ENCODE results near the gene PVRIG.
"Not testable (repeated sequence)": the region's sequence is repeated elsewhere in the genome, so short reads cannot be mapped to it uniquely, and the experiment has no call there.

DNA sequence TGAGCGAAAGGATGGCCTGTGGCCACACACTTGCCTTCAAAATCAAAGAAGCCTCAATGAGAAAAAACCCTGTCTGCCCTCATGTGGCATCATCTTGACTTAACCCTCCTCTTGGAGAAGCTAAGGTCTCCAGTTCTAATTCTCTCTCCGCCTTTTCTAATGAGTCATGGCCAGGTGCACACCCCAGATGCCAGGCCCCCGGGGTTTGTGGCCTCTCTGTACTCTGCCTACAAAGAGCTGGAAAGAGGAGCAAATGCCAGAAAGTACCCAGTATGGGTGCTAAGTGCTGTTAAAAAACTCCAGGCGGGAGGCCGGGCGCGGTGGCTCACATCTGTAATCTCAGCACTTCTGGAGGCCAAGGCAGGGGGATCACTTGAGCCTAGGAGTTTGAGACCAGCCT lies 20.2 kb downstream of the PVRIG start:
- TF ChIP-seq, protein P1, sequence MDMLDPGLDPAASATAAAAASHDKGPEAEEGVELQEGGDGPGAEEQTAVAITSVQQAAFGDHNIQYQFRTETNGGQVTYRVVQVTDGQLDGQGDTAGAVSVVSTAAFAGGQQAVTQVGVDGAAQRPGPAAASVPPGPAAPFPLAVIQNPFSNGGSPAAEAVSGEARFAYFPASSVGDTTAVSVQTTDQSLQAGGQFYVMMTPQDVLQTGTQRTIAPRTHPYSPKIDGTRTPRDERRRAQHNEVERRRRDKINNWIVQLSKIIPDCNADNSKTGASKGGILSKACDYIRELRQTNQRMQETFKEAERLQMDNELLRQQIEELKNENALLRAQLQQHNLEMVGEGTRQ (IDR thresholded peaks at IDR 0.05; ENCODE audit: low read depth, low read length), result not testable (repeated sequence)
- TF ChIP-seq NFE2L2 (IDR thresholded peaks at IDR 0.05; ENCODE audit: low read depth, low read length); POLR2A (IDR thresholded peaks at IDR 0.05; ENCODE audit: low read depth, low read length); RFX5 (IDR thresholded peaks at IDR 0.05; ENCODE audit: low read depth, low read length); MAZ (IDR thresholded peaks at IDR 0.05; ENCODE audit: borderline replicate concordance, low read depth, low read length); MXI1 (IDR thresholded peaks at IDR 0.05; ENCODE audit: borderline replicate concordance, low read depth, low read length); SMC3 (IDR thresholded peaks at IDR 0.05; ENCODE audit: low read depth, low read length); MAFK (IDR thresholded peaks at IDR 0.05; ENCODE audit: low read depth, low read length); RAD21 (IDR thresholded peaks at IDR 0.05; ENCODE audit: low read length); FOS (IDR thresholded peaks at IDR 0.05; ENCODE audit: low read depth, low read length): not testable (repeated sequence)
- TF ChIP-seq, protein P2, sequence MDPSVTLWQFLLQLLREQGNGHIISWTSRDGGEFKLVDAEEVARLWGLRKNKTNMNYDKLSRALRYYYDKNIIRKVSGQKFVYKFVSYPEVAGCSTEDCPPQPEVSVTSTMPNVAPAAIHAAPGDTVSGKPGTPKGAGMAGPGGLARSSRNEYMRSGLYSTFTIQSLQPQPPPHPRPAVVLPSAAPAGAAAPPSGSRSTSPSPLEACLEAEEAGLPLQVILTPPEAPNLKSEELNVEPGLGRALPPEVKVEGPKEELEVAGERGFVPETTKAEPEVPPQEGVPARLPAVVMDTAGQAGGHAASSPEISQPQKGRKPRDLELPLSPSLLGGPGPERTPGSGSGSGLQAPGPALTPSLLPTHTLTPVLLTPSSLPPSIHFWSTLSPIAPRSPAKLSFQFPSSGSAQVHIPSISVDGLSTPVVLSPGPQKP (IDR thresholded peaks at IDR 0.05; ENCODE audit: borderline replicate concordance, low read depth, low read length), result not testable (repeated sequence)
- TF ChIP-seq, protein P3, sequence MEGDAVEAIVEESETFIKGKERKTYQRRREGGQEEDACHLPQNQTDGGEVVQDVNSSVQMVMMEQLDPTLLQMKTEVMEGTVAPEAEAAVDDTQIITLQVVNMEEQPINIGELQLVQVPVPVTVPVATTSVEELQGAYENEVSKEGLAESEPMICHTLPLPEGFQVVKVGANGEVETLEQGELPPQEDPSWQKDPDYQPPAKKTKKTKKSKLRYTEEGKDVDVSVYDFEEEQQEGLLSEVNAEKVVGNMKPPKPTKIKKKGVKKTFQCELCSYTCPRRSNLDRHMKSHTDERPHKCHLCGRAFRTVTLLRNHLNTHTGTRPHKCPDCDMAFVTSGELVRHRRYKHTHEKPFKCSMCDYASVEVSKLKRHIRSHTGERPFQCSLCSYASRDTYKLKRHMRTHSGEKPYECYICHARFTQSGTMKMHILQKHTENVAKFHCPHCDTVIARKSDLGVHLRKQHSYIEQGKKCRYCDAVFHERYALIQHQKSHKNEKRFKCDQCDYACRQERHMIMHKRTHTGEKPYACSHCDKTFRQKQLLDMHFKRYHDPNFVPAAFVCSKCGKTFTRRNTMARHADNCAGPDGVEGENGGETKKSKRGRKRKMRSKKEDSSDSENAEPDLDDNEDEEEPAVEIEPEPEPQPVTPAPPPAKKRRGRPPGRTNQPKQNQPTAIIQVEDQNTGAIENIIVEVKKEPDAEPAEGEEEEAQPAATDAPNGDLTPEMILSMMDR (conservative IDR thresholded peaks at IDR 0.05; ENCODE audit: low read depth, low read length), result not testable (repeated sequence)

Measured in IMR-90 (cell line).